HepG2 (cell line): ENCODE measurements around the gene MOV10L1. TPM values are rescaled to one million over a fixed set of nuclear protein-coding genes. Genes with fewer than 3 reads are reported as not detected.

Experiments used
- ATAC-seq: fragments of 200-7000 bp; cut with Tn5 transposase; 3 replicates; pipeline ENCODE4 v1.9.1; 2020; ENCODE audit warnings: mild to moderate bottlenecking, moderate library complexity
- BruUV-seq: library from RNA; stranded (reverse); fragments of 400-500 nt; replicated peaks from 2 replicates; lab custom pipeline; 2021; lab: Mats Ljungman, UMichigan
- CTCF ChIA-PET: fragments of 300-600 bp; formaldehyde crosslinking; extraction: SDS; loops from one replicate; lab custom pipeline; 2021; ENCODE audit warnings: low total read pairs, inconsistent platforms, low intra/inter-chr PET ratio; lab: Yijun Ruan, JAX
- POLR2A ChIA-PET: fragments of 350-600 bp; sonication (Branson Sonifier 250); formaldehyde crosslinking; loops from one replicate; lab custom pipeline; 2020; ENCODE audit warnings: antibody characterized with exemption, inconsistent platforms; lab: Yijun Ruan, JAX
- DNase-seq: peaks from one replicate; pipeline ENCODE4 v3.0.0-alpha.2; 2015; ENCODE audit warnings: low spot score
- FAIRE-seq: peaks from 3 replicates; lab custom pipeline; 2011; peaks lifted over from hg19 to GRCh38; lab: Jason Lieb, UNC
- H2AFZ ChIP-seq: one replicate; pipeline ENCODE4 v1.6.1; 2011; ENCODE audit warnings: low read length, inconsistent platforms
- H3K27ac ChIP-seq: fragments of 300-600 bp; 3 replicates; pipeline ENCODE4 v1.8.0; 2011; ENCODE audit warnings: mixed run types, mild to moderate bottlenecking, mixed read lengths, low read length, inconsistent platforms; ENCODE audit not compliant: insufficient read depth; ENCODE audit errors: extremely low read length
- H3K27me3 ChIP-seq, 2 experiments: fragments of 200-600 bp in 1 of 2; 2 replicates in 1 of 2; 3 replicates in 1 of 2; pipeline versions ENCODE4 v1.6.0 to v1.8.0; 2011; ENCODE audit warnings: low read length in 2 of 2, mild to moderate bottlenecking in 2 of 2, moderate library complexity in 2 of 2, inconsistent platforms in 1 of 2; ENCODE audit not compliant: insufficient read depth in 2 of 2, control insufficient read depth in 1 of 2
- H3K36me3 ChIP-seq, 2 experiments: fragments of 200-600 bp in 1 of 2; replicated peaks in 1 of 2; 2 replicates in 1 of 2; 3 replicates in 1 of 2; pipeline versions ENCODE4 v1.5.1 to v1.8.0; 2011; ENCODE audit warnings: low read length in 2 of 2, inconsistent platforms in 1 of 2; ENCODE audit not compliant: insufficient read depth in 2 of 2, control insufficient read depth in 1 of 2
- H3K4me1 ChIP-seq: 2 replicates; pipeline ENCODE4 v1.5.1; 2012; ENCODE audit warnings: low read length, inconsistent platforms; ENCODE audit not compliant: insufficient read depth
- H3K4me2 ChIP-seq: 2 replicates; pipeline ENCODE4 v1.6.0; 2011; ENCODE audit warnings: low read depth, low read length, inconsistent platforms
- H3K4me3 ChIP-seq, 3 experiments: fragments of 200-600 bp in 1 of 3; sonication (generic), shearing (Covaris generic) in 1 of 3; replicated peaks in 1 of 3; 2 replicates each; pipeline ENCODE4 v1.5.1; 2011 to 2016; ENCODE audit warnings: low read length in 3 of 3, inconsistent platforms in 2 of 3, low read depth in 2 of 3, mild to moderate bottlenecking in 2 of 3, control low read depth in 1 of 3, mixed read lengths in 1 of 3; ENCODE audit not compliant: insufficient read depth in 1 of 3
- H3K79me2 ChIP-seq: one replicate; pipeline ENCODE4 v1.6.1; 2011; ENCODE audit warnings: low read length, inconsistent platforms; ENCODE audit not compliant: insufficient read depth
- H3K9ac ChIP-seq: 2 replicates; pipeline ENCODE4 v1.6.0; 2011; ENCODE audit warnings: mild to moderate bottlenecking, low read depth, low read length, inconsistent platforms; ENCODE audit not compliant: insufficient read depth
- H3K9me3 ChIP-seq: 2 replicates; pipeline ENCODE4 v1.5.1; 2012; ENCODE audit warnings: mild to moderate bottlenecking, low read length
- H4K20me1 ChIP-seq: 2 replicates; pipeline ENCODE4 v1.6.0; 2011; ENCODE audit warnings: inconsistent platforms, mild to moderate bottlenecking, low read length, moderate library complexity; ENCODE audit not compliant: insufficient read depth
- TP53 ChIP-seq: sonication (generic); formaldehyde crosslinking; conservative IDR thresholded peaks from 2 replicates; pipeline ENCODE4 v1.4.0; 2020; ENCODE audit warnings: missing genetic modification reagents
- ZNF337 ChIP-seq: sonication (generic); formaldehyde crosslinking; IDR thresholded peaks from 2 replicates; pipeline ENCODE4 v1.5.1; 2020; ENCODE audit warnings: missing genetic modification reagents, low read depth, mild to moderate bottlenecking, borderline replicate concordance
- WGBS: methylation state at CpG from one replicate; pipeline ENCODE4 v1.1.6; 2017; ENCODE audit warnings: low lambda C conversion rate; 5-methylcytosine and 5-hydroxymethylcytosine counted together
- in situ Hi-C: cut with HindIII; loops from 2 replicates; pipeline ENCODE4 v1.10.0; 2017; ENCODE audit warnings: low pct_unique_long_range_greater_than_20kb; ENCODE audit not compliant: extremely low pct_ligation_motif_present
- intact Hi-C: fragments of 100-400 bp; cut with micrococcal nuclease; formaldehyde crosslinking; loops from one replicate; pipeline ENCODE4 v1.10.0; 2022; ENCODE audit not compliant: unreplicated experiment
- polyA plus RNA-seq, 8 experiments: library from polyadenylated mRNA; depleted of rRNA in 3 of 8; stranded (reverse) in 7 of 8; unstranded in 1 of 8; fragments of >200 nt; fragmentation: Illumina TruSeq in 4 of 8; extraction: Trizol in 4 of 8; gene quantifications; 2 replicates each; pipeline versions ENCODE4 v1.2.1 to v1.2.3, GENCODE V29; 2011 to 2016; ENCODE audit warnings: low read depth in 4 of 8, missing spikeins in 1 of 8, mixed read lengths in 1 of 8; ENCODE audit not compliant: insufficient read depth in 1 of 8
- total RNA-seq, 5 experiments: library from RNA; depleted of rRNA; stranded (reverse); fragments of >200 nt; fragmentation: Illumina TruSeq; extraction: Trizol; gene quantifications; 2 replicates each; pipeline ENCODE4 v1.2.3, GENCODE V29; 2016; ENCODE audit warnings: low read depth in 1 of 5
- TF ChIP-seq, protein P1 (sequence below): sonication (generic); formaldehyde crosslinking; IDR thresholded peaks from 2 replicates; pipeline ENCODE4 v1.8.0; 2022; ENCODE audit warnings: missing genetic modification reagents, mild to moderate bottlenecking, moderate library complexity, borderline replicate concordance
- TF ChIP-seq, protein P2 (sequence below): sonication (generic); formaldehyde crosslinking; IDR thresholded peaks from 2 replicates; pipeline ENCODE4 v1.4.0; 2020; ENCODE audit warnings: missing genetic modification reagents, mild to moderate bottlenecking, borderline replicate concordance

The MOV10L1 gene
- total and polyA plus RNA-seq, 2 of the 13 experiments (the other 11 are each of a cell fraction or from before 2014, with no cell fraction given): 0.11 to 0.12 TPM

GRCh38 chr22:50085211-50085972 lies 4.4 kb upstream of the MOV10L1 start, which contains the start of gene MLC1:
MLC1 (minus strand) TSS chr22:50085426; CDS start chr22:50084902, 524 bp downstream.
- no peaks in the 10 kb centered on the region for H4K20me1 ChIP-seq
- ChIA-PET POLR2A (no interaction called here), CTCF (no interaction called here)
- peaks cover 16% of the 10 kb centered on the region for H3K4me1 ChIP-seq
- H2AFZ ChIP-seq: no peak within 1 kb of the TSS
- H3K27ac ChIP-seq: no peak within 1 kb of the TSS
- no peaks in the 10 kb centered on the region for H3K79me2 ChIP-seq
- peaks cover 1 to 45% of the 10 kb centered on the region in 2 experiments; a peak in 4 of 5 replicates for H3K27me3 ChIP-seq
- in situ Hi-C loops (no loop called here), intact Hi-C loops (no loop called here)
- TF ChIP-seq TP53: no peak
- TF ChIP-seq, protein P1, sequence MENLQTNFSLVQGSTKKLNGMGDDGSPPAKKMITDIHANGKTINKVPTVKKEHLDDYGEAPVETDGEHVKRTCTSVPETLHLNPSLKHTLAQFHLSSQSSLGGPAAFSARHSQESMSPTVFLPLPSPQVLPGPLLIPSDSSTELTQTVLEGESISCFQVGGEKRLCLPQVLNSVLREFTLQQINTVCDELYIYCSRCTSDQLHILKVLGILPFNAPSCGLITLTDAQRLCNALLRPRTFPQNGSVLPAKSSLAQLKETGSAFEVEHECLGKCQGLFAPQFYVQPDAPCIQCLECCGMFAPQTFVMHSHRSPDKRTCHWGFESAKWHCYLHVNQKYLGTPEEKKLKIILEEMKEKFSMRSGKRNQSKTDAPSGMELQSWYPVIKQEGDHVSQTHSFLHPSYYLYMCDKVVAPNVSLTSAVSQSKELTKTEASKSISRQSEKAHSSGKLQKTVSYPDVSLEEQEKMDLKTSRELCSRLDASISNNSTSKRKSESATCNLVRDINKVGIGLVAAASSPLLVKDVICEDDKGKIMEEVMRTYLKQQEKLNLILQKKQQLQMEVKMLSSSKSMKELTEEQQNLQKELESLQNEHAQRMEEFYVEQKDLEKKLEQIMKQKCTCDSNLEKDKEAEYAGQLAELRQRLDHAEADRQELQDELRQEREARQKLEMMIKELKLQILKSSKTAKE (CRISPR knock-in tag): no peak
- TF ChIP-seq ZNF337 (CRISPR knock-in tag): no peak
- TF ChIP-seq, protein P2, sequence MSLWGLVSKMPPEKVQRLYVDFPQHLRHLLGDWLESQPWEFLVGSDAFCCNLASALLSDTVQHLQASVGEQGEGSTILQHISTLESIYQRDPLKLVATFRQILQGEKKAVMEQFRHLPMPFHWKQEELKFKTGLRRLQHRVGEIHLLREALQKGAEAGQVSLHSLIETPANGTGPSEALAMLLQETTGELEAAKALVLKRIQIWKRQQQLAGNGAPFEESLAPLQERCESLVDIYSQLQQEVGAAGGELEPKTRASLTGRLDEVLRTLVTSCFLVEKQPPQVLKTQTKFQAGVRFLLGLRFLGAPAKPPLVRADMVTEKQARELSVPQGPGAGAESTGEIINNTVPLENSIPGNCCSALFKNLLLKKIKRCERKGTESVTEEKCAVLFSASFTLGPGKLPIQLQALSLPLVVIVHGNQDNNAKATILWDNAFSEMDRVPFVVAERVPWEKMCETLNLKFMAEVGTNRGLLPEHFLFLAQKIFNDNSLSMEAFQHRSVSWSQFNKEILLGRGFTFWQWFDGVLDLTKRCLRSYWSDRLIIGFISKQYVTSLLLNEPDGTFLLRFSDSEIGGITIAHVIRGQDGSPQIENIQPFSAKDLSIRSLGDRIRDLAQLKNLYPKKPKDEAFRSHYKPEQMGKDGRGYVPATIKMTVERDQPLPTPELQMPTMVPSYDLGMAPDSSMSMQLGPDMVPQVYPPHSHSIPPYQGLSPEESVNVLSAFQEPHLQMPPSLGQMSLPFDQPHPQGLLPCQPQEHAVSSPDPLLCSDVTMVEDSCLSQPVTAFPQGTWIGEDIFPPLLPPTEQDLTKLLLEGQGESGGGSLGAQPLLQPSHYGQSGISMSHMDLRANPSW (CRISPR knock-in tag): no peak
- H3K4me3 ChIP-seq: no peak within 1 kb of the TSS
- no peaks in the 10 kb centered on the region for H3K36me3 ChIP-seq
- ATAC-seq (no peak), DNase-seq (no peak), FAIRE-seq (no peak)
- H3K9me3 ChIP-seq: no peaks in the 10 kb centered on the region
- H3K9ac ChIP-seq: no peak within 1 kb of the TSS
- H3K4me2 ChIP-seq: no peak within 1 kb of the TSS
- BruUV-seq: no TSS peak
- WGBS: 42% methylated on average over 27 of the region's 29 CpGs
